ENCODE measurements around the gene OR10G3. TPM values are rescaled to one million over a fixed set of nuclear protein-coding genes. Genes with fewer than 3 reads are reported as not detected.

Gene OR10G3
- total RNA-seq, 2 donors from 2014 or later: not detected

- H3K36me3 Mint-ChIP-seq (ENCODE audit: low read depth): peaks cover 4% of the 10 kb centered on the region
- WGBS, 2 experiments (ENCODE audit: insufficient coverage in 1 of 2, insufficient read length in 1 of 2): 40 to 69% methylated on average over 1 to 4 of the region's 5 CpGs
- Histone ChIP-seq H3K9ac (ENCODE audit: extremely low read depth, low read length, poor library complexity, severe bottlenecking) (no peak overlapping the region), H3K4me1 (ENCODE audit: control insufficient read depth, insufficient read depth, low read length) (peaks cover 6% of the 10 kb centered on the region), H3K4me3 (ENCODE audit: low read length) (peak overlapping the region; percentile 46), H3K27ac (ENCODE audit: low read depth, low read length) (peak overlapping the region; percentile 78), H3K27me3 (ENCODE audit: control insufficient read depth, insufficient read depth, low read length, poor library complexity, severe bottlenecking) (no peaks in the 10 kb centered on the region), H3K36me3 (ENCODE audit: control insufficient read depth, insufficient read depth, low read length) (no peaks in the 10 kb centered on the region), H3K9me3 (ENCODE audit: control insufficient read depth, low read length) (no peaks in the 10 kb centered on the region)
- DNase-seq: no peak
- H3K9me3 Mint-ChIP-seq: peaks cover 16% of the 10 kb centered on the region
- peak overlapping the region; percentile 17 for H3K4me3 Mint-ChIP-seq
- no peak for TF ChIP-seq CTCF (conservative IDR thresholded peaks at IDR 0.05)
- no peaks in the 10 kb centered on the region for H3K27me3 Mint-ChIP-seq (ENCODE audit: insufficient read depth)
- H3K27ac Mint-ChIP-seq: peak overlapping the region; percentile 53
- peaks cover 21% of the 10 kb centered on the region for H3K4me1 Mint-ChIP-seq
Measured at GRCh38 chr14:21543963-21544362, 35.9 kb downstream of the OR10G3 start.

GRCh38 chr14:21543521-21543960 is 36.3 kb downstream of the OR10G3 start:
- H3K9ac ChIP-seq (ENCODE audit: extremely low read depth, low read length, poor library complexity, severe bottlenecking): no peak overlapping the region
- H3K9me3 ChIP-seq (ENCODE audit: control insufficient read depth, low read length): no peaks in the 10 kb centered on the region
- H3K27ac Mint-ChIP-seq: peak overlapping the region; percentile 53
- 28 to 31% methylated on average over 2 to 5 of the region's 7 CpGs for WGBS, 2 experiments (ENCODE audit: insufficient coverage in 1 of 2, insufficient read length in 1 of 2)
- TF ChIP-seq CTCF (conservative IDR thresholded peaks at IDR 0.05): no peak
- peaks cover 4% of the 10 kb centered on the region for H3K36me3 Mint-ChIP-seq (ENCODE audit: low read depth)
- H3K4me1 ChIP-seq (ENCODE audit: control insufficient read depth, insufficient read depth, low read length): peaks cover 8% of the 10 kb centered on the region
- H3K27me3 ChIP-seq (ENCODE audit: control insufficient read depth, insufficient read depth, low read length, poor library complexity, severe bottlenecking): no peaks in the 10 kb centered on the region
- H3K27me3 Mint-ChIP-seq (ENCODE audit: insufficient read depth): no peaks in the 10 kb centered on the region
- no peaks in the 10 kb centered on the region for H3K36me3 ChIP-seq (ENCODE audit: control insufficient read depth, insufficient read depth, low read length)
- peak overlapping the region; percentile 46 for H3K4me3 ChIP-seq (ENCODE audit: low read length)
- H3K9me3 Mint-ChIP-seq: peaks cover 16% of the 10 kb centered on the region
- H3K4me1 Mint-ChIP-seq: peaks cover 26% of the 10 kb centered on the region
- peak overlapping the region; percentile 78 for H3K27ac ChIP-seq (ENCODE audit: low read depth, low read length)
- H3K4me3 Mint-ChIP-seq: peak overlapping the region; percentile 17
- peak; percentile 76 for DNase-seq

GRCh38 chr14:21541413-21542074 is 38.3 kb downstream of the OR10G3 start:
- 90 to 93% methylated on average over 3 to 7 of the region's 9 CpGs for WGBS, 2 experiments (ENCODE audit: insufficient coverage in 1 of 2, insufficient read length in 1 of 2)
- H3K9ac ChIP-seq (ENCODE audit: extremely low read depth, low read length, poor library complexity, severe bottlenecking): no peak overlapping the region
- Mint-ChIP-seq H3K9me3 (peaks cover 4% of the 10 kb centered on the region), H3K4me1 (peaks cover 32% of the 10 kb centered on the region), H3K27me3 (ENCODE audit: insufficient read depth) (no peaks in the 10 kb centered on the region), H3K27ac (no peak overlapping the region), H3K36me3 (ENCODE audit: low read depth) (no peaks in the 10 kb centered on the region), H3K4me3 (no peak overlapping the region)
- H3K27ac ChIP-seq (ENCODE audit: low read depth, low read length): no peak overlapping the region
- H3K9me3 ChIP-seq (ENCODE audit: control insufficient read depth, low read length): no peaks in the 10 kb centered on the region
- no peak overlapping the region for H3K4me3 ChIP-seq (ENCODE audit: low read length)
- no peaks in the 10 kb centered on the region for H3K36me3 ChIP-seq (ENCODE audit: control insufficient read depth, insufficient read depth, low read length)
- H3K4me1 ChIP-seq (ENCODE audit: control insufficient read depth, insufficient read depth, low read length): peaks cover 8% of the 10 kb centered on the region
- H3K27me3 ChIP-seq (ENCODE audit: control insufficient read depth, insufficient read depth, low read length, poor library complexity, severe bottlenecking): no peaks in the 10 kb centered on the region
- no peak for DNase-seq
- no peak for TF ChIP-seq CTCF (conservative IDR thresholded peaks at IDR 0.05)
